ENCODE measurements around the gene MAST4. TPM values are rescaled to one million over a fixed set of nuclear protein-coding genes. Genes with fewer than 3 reads are reported as not detected.

The MAST4 gene
- total and polyA plus RNA-seq, 2 of the 13 experiments (the other 11 are each of a cell fraction or from before 2014, with no cell fraction given) = 3.4 to 3.7 TPM

DNA sequence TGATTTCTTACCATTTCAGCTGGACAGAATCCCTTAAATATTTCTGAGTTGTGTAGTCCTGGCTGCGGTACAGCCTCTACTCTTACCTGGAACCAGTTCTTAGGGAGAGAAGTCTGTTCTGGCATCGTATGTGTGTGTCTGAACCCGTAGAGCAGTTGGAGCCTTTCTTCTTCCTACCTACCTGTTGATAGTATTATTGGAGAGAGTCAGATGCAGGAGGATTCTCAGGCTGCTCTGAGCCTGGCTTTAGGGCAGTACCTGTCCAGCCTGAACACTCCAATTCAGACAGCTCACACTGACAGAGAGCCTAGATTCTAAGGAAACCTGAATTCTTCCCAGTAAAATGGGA lies 410.3 kb downstream of the MAST4 start (continued):
- TF ChIP-seq, protein P1, sequence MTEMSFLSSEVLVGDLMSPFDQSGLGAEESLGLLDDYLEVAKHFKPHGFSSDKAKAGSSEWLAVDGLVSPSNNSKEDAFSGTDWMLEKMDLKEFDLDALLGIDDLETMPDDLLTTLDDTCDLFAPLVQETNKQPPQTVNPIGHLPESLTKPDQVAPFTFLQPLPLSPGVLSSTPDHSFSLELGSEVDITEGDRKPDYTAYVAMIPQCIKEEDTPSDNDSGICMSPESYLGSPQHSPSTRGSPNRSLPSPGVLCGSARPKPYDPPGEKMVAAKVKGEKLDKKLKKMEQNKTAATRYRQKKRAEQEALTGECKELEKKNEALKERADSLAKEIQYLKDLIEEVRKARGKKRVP (CRISPR knock-in tag; IDR thresholded peaks at IDR 0.05) = no peak
- TF ChIP-seq, protein P2, sequence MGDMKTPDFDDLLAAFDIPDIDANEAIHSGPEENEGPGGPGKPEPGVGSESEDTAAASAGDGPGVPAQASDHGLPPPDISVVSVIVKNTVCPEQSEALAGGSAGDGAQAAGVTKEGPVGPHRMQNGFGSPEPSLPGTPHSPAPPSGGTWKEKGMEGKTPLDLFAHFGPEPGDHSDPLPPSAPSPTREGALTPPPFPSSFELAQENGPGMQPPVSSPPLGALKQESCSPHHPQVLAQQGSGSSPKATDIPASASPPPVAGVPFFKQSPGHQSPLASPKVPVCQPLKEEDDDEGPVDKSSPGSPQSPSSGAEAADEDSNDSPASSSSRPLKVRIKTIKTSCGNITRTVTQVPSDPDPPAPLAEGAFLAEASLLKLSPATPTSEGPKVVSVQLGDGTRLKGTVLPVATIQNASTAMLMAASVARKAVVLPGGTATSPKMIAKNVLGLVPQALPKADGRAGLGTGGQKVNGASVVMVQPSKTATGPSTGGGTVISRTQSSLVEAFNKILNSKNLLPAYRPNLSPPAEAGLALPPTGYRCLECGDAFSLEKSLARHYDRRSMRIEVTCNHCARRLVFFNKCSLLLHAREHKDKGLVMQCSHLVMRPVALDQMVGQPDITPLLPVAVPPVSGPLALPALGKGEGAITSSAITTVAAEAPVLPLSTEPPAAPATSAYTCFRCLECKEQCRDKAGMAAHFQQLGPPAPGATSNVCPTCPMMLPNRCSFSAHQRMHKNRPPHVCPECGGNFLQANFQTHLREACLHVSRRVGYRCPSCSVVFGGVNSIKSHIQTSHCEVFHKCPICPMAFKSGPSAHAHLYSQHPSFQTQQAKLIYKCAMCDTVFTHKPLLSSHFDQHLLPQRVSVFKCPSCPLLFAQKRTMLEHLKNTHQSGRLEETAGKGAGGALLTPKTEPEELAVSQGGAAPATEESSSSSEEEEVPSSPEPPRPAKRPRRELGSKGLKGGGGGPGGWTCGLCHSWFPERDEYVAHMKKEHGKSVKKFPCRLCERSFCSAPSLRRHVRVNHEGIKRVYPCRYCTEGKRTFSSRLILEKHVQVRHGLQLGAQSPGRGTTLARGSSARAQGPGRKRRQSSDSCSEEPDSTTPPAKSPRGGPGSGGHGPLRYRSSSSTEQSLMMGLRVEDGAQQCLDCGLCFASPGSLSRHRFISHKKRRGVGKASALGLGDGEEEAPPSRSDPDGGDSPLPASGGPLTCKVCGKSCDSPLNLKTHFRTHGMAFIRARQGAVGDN (CRISPR knock-in tag; IDR thresholded peaks at IDR 0.05) = no peak
- TF ChIP-seq TMF1 (CRISPR knock-in tag; IDR thresholded peaks at IDR 0.05; ENCODE audit: low read depth) = no peak
- TF ChIP-seq, protein P3, sequence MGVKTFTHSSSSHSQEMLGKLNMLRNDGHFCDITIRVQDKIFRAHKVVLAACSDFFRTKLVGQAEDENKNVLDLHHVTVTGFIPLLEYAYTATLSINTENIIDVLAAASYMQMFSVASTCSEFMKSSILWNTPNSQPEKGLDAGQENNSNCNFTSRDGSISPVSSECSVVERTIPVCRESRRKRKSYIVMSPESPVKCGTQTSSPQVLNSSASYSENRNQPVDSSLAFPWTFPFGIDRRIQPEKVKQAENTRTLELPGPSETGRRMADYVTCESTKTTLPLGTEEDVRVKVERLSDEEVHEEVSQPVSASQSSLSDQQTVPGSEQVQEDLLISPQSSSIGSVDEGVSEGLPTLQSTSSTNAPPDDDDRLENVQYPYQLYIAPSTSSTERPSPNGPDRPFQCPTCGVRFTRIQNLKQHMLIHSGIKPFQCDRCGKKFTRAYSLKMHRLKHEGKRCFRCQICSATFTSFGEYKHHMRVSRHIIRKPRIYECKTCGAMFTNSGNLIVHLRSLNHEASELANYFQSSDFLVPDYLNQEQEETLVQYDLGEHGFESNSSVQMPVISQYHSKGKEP (CRISPR knock-in tag; IDR thresholded peaks at IDR 0.05) = no peak
- TF ChIP-seq, protein P4, sequence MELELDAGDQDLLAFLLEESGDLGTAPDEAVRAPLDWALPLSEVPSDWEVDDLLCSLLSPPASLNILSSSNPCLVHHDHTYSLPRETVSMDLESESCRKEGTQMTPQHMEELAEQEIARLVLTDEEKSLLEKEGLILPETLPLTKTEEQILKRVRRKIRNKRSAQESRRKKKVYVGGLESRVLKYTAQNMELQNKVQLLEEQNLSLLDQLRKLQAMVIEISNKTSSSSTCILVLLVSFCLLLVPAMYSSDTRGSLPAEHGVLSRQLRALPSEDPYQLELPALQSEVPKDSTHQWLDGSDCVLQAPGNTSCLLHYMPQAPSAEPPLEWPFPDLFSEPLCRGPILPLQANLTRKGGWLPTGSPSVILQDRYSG (CRISPR knock-in tag; IDR thresholded peaks at IDR 0.05) = no peak
- no peak for TF ChIP-seq FOXM1 (CRISPR knock-in tag; IDR thresholded peaks at IDR 0.05)
- no peak for TF ChIP-seq PAX8 (CRISPR knock-in tag; IDR thresholded peaks at IDR 0.05; ENCODE audit: borderline replicate concordance)

Measured in HepG2 (cell line).